Activated T-cell treated with anti-CD3 and anti-CD28 coated beads, Interleukin-2, amount 50 U/mL, for 24 hours (primary cell): Measurements from ENCODE around the gene CACNA1B.

Experiments
- DNase-seq: peaks from one replicate; pipeline ENCODE4 v3.0.0-alpha.2; 2020
- H3K27ac Mint-ChIP-seq: 2 replicates; pipeline ENCODE4 v1.8.0; 2020; ENCODE audit warnings: mild to moderate bottlenecking, mixed read lengths
- H3K27me3 Mint-ChIP-seq: 2 replicates; pipeline ENCODE4 v1.8.0; 2020; ENCODE audit warnings: mixed read lengths
- H3K36me3 Mint-ChIP-seq: 2 replicates; pipeline ENCODE4 v1.8.0; 2020; ENCODE audit warnings: low read depth, mixed read lengths
- H3K4me1 Mint-ChIP-seq: 2 replicates; pipeline ENCODE4 v1.8.0; 2020; ENCODE audit warnings: low read depth, mixed read lengths
- H3K4me3 Mint-ChIP-seq: 2 replicates; pipeline ENCODE4 v1.8.0; 2020; ENCODE audit warnings: mild to moderate bottlenecking, moderate library complexity, mixed read lengths
- H3K9me3 Mint-ChIP-seq: 2 replicates; pipeline ENCODE4 v1.8.0; 2020; ENCODE audit warnings: mixed read lengths

The CACNA1B gene

DNA sequence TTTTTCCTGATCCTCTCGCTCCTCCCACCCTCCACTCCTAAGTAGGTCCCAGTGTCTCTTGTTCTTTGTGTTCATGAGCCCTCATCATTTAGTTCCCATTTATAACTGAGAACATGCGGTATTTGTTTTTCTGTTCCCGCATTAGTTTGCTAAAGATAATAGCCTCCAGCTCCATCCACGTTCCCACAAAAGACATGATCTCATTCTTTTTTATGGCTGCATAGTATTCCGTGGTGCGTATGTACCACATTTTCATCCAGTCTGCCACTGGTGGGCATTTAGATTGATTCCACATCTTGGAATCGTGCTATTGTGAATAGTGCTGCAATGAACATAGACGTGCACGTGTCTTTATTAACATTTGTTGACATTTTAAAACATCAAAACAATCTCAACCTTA is 34.2 kb upstream of the CACNA1B start:
- DNase-seq, result no peak
- Mint-ChIP-seq H3K36me3 (no peaks in the 10 kb centered on the region), H3K9me3 (peaks cover 6% of the 10 kb centered on the region), H3K27me3 (no peaks in the 10 kb centered on the region), H3K4me3 (no peak overlapping the region), H3K27ac (no peak overlapping the region), H3K4me1 (no peaks in the 10 kb centered on the region)

DNA sequence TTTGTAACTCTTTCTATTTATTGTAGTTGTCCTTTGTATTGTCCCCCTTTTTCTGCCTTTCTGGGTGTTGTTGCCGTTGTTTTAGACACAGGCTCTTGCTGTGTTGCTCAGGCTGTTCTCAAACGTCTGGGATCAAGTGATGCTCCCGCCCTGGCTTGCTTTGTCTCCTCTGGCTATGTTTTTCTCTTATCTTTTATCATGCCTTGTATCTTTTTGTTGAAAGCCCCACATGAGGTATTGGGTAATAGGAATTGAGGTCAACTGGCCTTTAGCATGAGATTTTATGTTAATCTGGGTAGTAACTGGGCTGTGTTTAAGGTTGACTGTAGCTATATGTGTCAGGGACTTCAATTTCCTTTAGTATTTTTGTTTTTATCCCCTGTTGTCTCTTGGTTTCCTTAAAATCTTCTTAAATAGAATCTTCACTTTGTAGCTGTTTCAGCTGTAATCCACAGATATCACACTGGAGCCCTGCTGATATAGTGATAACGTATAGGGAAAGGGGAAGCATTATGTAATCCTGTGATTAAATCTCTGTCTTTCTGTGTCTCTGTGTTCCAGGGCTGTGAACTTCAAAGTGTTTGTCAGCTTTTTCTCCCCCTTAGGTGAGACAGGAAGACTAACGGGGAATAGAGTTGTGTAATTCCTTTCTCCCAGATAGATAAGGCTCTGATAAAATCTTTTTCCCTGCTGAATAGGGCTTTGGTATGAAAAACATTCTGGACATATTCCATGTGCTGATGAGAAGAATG is 25.9 kb upstream of the CACNA1B start:
- H3K4me1 Mint-ChIP-seq, result no peaks in the 10 kb centered on the region
- peaks cover 4% of the 10 kb centered on the region for H3K36me3 Mint-ChIP-seq
- no peaks in the 10 kb centered on the region for H3K27me3 Mint-ChIP-seq
- no peak overlapping the region for H3K4me3 Mint-ChIP-seq
- no peak overlapping the region for H3K27ac Mint-ChIP-seq
- DNase-seq, result no peak
- peaks cover 19% of the 10 kb centered on the region for H3K9me3 Mint-ChIP-seq

DNA sequence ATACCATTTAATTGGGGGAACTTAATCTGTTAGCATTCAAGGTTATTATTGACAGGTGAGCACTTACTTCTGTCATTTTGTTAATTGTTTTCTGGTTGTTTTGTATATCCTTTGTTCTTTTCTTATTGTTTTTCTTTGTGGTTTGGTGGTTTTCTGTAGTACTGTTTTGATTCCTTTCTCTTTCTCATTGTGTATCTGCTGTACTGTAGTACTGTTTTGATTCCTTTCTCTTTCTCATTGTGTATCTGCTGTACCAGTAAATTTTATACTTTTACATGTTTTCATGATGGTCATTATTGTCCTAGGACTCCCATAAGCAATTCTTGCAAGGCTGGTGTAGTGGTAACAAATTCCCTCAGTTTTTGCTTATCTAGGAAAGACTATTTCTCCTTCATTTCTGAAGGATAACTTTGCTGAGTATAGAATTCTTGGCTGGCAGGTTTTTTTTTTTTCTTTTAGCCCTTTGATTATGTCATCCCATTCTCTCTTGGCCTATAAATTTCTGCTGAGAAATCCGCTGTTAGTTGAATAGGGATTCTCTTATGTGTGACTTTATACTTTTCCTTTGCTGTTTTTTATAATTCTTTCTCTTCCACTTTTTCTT is 24.1 kb upstream of the CACNA1B start:
- no peaks in the 10 kb centered on the region for H3K27me3 Mint-ChIP-seq
- peaks cover 19% of the 10 kb centered on the region for H3K9me3 Mint-ChIP-seq
- no peak overlapping the region for H3K4me3 Mint-ChIP-seq
- no peaks in the 10 kb centered on the region for H3K4me1 Mint-ChIP-seq
- peaks cover 4% of the 10 kb centered on the region for H3K36me3 Mint-ChIP-seq
- DNase-seq, result no peak
- H3K27ac Mint-ChIP-seq, result no peak overlapping the region

DNA sequence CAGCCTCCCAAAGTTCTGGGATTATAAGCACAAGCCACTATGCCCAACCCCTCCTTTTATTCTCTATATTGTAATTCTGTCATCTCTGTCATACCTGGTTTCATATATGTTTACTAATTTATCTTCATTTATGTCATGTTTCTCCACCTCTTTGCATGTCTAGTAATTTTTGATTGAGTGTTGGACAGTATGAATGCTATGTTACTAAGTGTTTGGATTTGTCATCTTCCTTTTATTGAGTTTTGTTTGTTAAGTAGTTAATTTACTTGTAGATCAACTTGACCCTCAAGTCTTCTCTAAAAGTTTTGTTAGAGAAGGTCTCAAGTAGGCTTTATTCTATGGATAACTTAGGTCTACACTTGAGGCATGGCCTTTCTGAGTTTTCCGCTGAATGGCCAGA is 17.2 kb upstream of the CACNA1B start:
- Mint-ChIP-seq H3K27ac (no peak overlapping the region), H3K4me1 (no peaks in the 10 kb centered on the region), H3K4me3 (no peak overlapping the region), H3K36me3 (peaks cover 8% of the 10 kb centered on the region), H3K27me3 (peaks cover 10% of the 10 kb centered on the region), H3K9me3 (peaks cover 19% of the 10 kb centered on the region)
- DNase-seq, result no peak

DNA sequence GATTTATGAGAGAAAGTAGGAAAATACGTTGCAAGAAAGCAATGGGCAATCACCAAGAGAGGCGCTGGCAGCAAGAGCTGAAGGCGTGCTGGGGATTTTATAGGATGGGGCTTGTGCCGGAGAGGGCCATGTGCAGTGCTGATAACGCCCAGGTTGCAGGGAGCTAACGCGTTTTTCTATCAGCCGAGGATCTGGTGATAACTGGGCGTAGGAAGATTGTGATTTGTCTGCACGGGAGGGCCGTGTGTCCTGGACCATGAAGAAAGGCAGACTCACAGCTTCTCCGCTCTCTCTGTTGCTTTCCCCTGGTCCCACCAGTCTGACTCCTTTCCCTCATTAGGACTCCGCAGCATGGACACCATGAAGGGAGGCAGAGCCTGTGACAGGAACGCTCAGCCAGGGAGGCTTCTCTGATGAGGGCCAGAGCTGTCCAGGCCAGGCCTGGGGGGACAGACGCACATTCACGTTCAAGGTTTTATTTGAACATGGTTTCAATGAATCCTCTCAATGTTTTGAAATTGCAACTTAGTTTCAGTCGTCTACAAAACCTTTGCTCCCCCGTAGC is 11.9 kb upstream of the CACNA1B start:
- no peak for DNase-seq
- H3K36me3 Mint-ChIP-seq, result peaks cover 3% of the 10 kb centered on the region
- H3K27me3 Mint-ChIP-seq, result peaks cover 44% of the 10 kb centered on the region
- H3K4me3 Mint-ChIP-seq, result no peak overlapping the region
- H3K27ac Mint-ChIP-seq, result no peak overlapping the region
- H3K4me1 Mint-ChIP-seq, result no peaks in the 10 kb centered on the region
- peaks cover 7% of the 10 kb centered on the region for H3K9me3 Mint-ChIP-seq

DNA sequence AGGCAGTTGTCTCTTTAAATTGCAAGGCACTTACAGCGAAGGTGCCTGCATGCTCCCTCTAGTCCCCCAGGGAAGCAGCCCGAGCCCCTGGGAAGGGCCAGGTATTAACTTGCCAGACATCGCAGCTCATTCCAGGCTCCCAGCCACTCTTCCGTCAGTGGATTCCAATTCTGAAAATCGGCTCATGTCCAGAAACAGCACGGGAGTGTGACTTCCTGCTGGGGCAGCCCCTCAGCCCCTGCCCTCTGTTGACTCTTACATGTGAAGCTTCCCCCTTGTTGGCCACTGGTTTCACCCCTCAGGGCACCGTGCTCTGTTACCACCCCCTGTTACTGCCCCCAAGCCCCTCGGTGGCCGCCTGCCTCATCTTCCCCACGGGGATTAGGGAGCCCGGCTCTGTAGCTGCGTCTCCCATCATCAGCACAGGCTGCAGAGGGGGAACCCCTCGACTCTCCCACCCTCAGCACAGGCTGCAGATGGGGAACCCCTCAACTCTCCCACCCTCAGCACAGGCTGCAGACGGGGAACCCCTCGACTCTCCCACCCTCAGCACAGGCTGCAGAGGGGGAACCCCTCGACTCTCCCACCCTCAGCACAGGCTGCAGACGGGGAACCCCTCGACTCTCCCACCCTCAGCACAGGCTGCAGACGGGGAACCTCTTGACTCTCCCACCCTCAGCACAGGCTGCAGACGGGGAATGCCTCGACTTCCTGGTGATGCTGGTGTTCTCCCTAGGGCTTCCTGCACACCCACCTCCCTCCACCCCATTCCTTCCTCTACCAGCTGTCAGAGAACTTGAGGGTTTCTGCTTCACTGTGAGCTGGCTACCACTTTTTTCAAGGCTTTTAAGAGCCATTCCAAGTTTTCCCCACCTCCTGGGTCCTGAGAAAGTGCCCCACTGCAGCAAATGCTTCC is 11.1 kb upstream of the CACNA1B start:
- Mint-ChIP-seq H3K9me3 (peaks cover 2% of the 10 kb centered on the region), H3K4me3 (no peak overlapping the region), H3K4me1 (no peaks in the 10 kb centered on the region), H3K36me3 (no peaks in the 10 kb centered on the region), H3K27ac (no peak overlapping the region), H3K27me3 (peaks cover 44% of the 10 kb centered on the region)
- no peak for DNase-seq

DNA sequence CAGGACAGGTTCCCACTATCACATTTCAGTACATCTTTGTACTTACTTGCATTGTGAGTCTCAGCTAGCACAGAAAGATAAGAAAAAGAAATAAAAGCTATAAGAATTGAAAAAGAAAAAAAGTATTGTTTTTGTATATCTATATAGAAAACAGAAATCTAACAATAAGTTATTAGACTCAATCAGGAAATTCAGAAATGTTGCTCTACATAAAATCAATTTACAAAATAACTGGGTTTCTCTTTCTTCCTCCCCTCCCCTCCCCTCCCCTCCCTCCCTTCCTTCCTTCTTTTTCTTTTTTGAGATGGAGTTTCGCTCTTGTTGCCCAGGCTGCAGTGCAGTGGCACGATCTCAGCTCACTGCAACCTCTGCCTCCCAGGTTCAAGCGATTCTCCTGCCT is 7.2 kb upstream of the CACNA1B start:
- no peak overlapping the region for H3K4me3 Mint-ChIP-seq
- DNase-seq, result no peak
- H3K9me3 Mint-ChIP-seq, result peaks cover 2% of the 10 kb centered on the region
- H3K36me3 Mint-ChIP-seq, result no peaks in the 10 kb centered on the region
- no peak overlapping the region for H3K27ac Mint-ChIP-seq
- peaks cover 47% of the 10 kb centered on the region for H3K27me3 Mint-ChIP-seq
- no peaks in the 10 kb centered on the region for H3K4me1 Mint-ChIP-seq

DNA sequence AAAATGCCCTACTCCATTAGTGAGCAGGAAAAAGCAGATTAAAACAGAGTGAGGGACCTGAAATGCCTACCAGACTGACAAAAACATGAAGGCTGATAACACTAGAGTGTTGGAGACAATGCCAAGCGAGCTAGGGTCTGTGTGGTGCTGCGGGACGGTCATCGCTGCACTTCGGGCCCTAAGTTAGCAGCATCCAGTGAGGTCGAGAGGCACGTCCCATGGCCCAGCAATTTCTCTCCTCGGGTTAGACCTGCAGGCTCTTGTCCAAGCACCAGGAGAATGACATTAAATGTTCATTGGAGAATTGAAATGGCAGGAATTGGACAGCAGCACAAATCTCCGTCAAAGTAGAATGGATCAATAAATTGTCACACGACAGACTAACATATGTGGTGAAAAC is 5.3 kb upstream of the CACNA1B start:
- no peak overlapping the region for H3K27ac Mint-ChIP-seq
- peaks cover 49% of the 10 kb centered on the region for H3K27me3 Mint-ChIP-seq
- H3K36me3 Mint-ChIP-seq, result no peaks in the 10 kb centered on the region
- no peak for DNase-seq
- peaks cover 2% of the 10 kb centered on the region for H3K9me3 Mint-ChIP-seq
- H3K4me3 Mint-ChIP-seq, result no peak overlapping the region
- H3K4me1 Mint-ChIP-seq, result peaks cover 3% of the 10 kb centered on the region

DNA sequence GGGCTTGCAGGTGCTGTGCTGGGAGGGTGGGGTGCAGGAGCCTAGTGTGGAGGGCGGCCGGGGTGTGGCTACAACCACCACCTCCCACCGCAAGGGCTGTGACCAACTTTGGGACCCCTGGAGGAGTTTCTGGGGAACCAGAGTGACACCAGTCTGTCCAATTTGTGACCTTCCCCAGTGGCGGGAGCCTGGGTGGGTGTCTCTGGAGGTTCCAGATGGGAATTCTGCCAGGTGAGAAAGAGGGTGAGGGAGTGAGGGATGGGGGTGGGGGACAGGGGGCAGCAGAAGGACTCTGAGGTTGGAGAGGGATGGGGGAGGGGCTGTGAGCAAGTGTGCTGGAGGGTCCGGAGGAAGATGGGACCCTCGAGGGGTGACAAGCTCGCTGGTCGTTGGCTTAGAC is 4.2 kb upstream of the CACNA1B start:
- H3K27me3 Mint-ChIP-seq, result peaks cover 39% of the 10 kb centered on the region
- H3K36me3 Mint-ChIP-seq, result no peaks in the 10 kb centered on the region
- no peak overlapping the region for H3K27ac Mint-ChIP-seq
- DNase-seq, result no peak
- H3K9me3 Mint-ChIP-seq, result peaks cover 2% of the 10 kb centered on the region
- no peak overlapping the region for H3K4me3 Mint-ChIP-seq
- peaks cover 3% of the 10 kb centered on the region for H3K4me1 Mint-ChIP-seq

DNA sequence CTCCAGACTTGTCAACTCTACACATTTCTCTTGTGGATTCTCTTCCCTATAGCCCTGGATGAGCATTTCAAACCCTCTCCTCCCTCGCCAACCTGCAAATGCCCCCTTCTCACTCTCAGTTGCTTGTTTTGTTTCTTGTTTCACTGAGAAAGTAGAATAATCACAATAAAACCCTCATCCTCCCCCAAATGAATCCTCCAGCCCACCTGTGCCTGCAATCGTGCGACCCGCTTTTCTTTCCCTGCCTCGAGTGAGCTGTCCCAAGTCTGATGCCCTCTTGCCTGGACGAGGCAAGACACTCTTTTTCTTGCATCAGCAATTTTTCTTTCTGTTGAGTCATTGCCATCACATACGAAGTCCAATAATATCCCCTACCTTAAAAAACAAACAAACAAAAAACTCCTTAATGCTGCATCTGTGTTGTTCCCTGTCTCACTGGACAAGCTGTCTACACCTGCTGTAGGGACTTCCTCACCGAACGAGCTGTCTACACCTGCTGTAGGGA is 3.7 kb upstream of the CACNA1B start:
- no peak overlapping the region for H3K27ac Mint-ChIP-seq
- no peaks in the 10 kb centered on the region for H3K36me3 Mint-ChIP-seq
- H3K9me3 Mint-ChIP-seq, result no peaks in the 10 kb centered on the region
- H3K4me3 Mint-ChIP-seq, result no peak overlapping the region
- peaks cover 37% of the 10 kb centered on the region for H3K27me3 Mint-ChIP-seq
- H3K4me1 Mint-ChIP-seq, result peaks cover 3% of the 10 kb centered on the region
- no peak for DNase-seq

DNA sequence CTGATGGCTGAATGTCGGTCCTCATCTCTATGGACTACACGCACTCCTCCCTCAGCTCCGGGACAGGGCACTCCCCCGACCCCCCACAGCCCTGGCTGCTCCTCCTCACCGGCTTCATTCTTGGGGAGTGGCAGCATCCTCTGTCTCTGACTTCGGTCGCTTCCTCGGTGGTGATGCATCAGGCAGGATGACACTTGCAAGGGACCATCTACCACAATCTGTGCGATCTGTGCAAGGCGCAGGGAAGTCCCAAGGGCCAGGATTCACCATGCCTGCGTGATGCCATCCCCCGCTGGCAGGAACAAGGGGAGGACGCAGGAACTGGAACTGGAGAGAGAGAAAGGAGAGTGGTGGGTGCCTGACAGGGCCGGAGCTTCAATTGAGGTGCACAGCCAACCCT is 2.2 kb upstream of the CACNA1B start:
- H3K27me3 Mint-ChIP-seq, result peaks cover 46% of the 10 kb centered on the region
- no peaks in the 10 kb centered on the region for H3K36me3 Mint-ChIP-seq
- no peaks in the 10 kb centered on the region for H3K9me3 Mint-ChIP-seq
- no peak for DNase-seq
- no peak overlapping the region for H3K27ac Mint-ChIP-seq
- H3K4me3 Mint-ChIP-seq, result no peak overlapping the region
- H3K4me1 Mint-ChIP-seq, result peaks cover 3% of the 10 kb centered on the region

DNA sequence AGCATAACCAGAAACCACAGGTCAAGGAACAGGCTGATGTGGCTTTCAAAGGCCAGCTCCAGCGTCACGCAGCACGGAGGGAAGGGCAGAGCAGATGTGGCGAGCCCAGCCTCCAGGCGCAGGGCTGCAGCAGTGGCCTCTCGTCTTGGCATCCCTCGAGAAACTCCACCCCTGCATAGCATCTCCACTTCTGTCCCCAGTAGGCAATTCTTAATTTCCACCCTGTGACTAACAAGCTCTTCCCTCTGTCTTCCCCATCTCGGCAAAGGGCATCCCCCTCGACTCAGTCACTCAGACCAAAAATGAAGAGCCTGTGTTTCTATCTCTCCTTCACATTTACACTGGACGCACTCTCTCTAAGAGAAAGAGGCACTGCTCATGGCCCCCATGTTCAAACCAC is 1.7 kb upstream of the CACNA1B start:
- Mint-ChIP-seq H3K27me3 (peaks cover 46% of the 10 kb centered on the region), H3K36me3 (no peaks in the 10 kb centered on the region), H3K9me3 (no peaks in the 10 kb centered on the region), H3K4me1 (peaks cover 3% of the 10 kb centered on the region), H3K4me3 (no peak overlapping the region), H3K27ac (no peak overlapping the region)
- DNase-seq, result no peak

DNA sequence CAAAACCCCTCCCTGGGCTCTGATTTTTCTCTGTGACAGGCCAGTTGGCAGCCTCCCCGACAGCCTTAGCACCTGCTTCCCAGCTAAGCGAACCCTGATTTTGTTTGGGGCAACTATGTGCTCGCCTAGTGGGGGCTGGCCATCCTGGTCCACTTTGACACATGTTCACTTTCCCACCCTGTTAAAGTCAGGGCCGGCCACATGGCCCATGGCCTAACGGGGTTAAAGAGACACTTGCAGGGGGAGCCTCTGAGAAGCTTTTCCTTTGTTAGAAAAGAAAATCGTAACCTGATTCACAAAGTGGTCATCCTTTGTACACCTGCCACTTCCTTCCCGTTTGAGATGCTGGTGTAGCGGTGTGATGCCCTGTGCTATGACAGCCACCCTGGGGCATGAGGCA is 1.3 kb upstream of the CACNA1B start:
- no peak overlapping the region for H3K27ac Mint-ChIP-seq
- H3K4me1 Mint-ChIP-seq, result peaks cover 3% of the 10 kb centered on the region
- no peak overlapping the region for H3K4me3 Mint-ChIP-seq
- no peaks in the 10 kb centered on the region for H3K9me3 Mint-ChIP-seq
- no peak for DNase-seq
- no peaks in the 10 kb centered on the region for H3K36me3 Mint-ChIP-seq
- H3K27me3 Mint-ChIP-seq, result peaks cover 46% of the 10 kb centered on the region

DNA sequence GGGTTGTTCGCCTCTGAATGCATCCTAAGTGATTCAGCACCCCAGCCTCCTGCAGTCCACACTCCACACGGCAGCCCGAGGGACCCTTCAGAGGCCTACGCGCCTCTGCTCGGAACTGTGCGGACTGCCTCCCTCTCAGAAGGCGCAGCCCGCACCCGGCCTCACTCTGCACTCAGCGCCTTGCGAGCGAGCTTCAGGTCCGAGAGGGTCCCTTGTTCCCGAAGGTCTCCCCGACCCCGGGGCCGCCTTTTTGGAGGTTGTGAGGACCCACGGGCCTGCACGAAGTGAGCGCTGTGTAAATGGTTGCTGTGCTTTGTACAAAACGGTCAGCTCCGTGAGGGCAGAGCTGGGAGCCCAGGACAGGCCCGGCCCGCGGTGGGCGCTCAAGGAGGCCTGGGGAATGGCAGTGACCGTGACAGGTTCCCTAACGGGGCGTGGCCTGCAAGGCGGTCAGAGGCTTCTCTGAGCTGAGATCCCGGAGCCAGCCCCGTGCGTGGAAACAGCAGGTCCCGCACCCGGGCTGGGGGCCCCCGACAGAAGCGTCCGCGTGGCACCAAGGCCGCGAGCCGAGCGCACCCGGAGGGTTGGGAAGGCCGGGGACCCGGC is 698 bp upstream of the CACNA1B start:
- H3K36me3 Mint-ChIP-seq, result no peaks in the 10 kb centered on the region
- DNase-seq, result no peak
- no peaks in the 10 kb centered on the region for H3K9me3 Mint-ChIP-seq
- peaks cover 3% of the 10 kb centered on the region for H3K4me1 Mint-ChIP-seq
- H3K27me3 Mint-ChIP-seq, result peaks cover 51% of the 10 kb centered on the region
- no peak overlapping the region for H3K27ac Mint-ChIP-seq
- H3K4me3 Mint-ChIP-seq, result no peak overlapping the region
